ENCODE results near the gene KDM1B.
"Not testable (repeated sequence)": the region's sequence is repeated elsewhere in the genome, so short reads cannot be mapped to it uniquely, and the experiment has no call there.

Gene KDM1B

DNA sequence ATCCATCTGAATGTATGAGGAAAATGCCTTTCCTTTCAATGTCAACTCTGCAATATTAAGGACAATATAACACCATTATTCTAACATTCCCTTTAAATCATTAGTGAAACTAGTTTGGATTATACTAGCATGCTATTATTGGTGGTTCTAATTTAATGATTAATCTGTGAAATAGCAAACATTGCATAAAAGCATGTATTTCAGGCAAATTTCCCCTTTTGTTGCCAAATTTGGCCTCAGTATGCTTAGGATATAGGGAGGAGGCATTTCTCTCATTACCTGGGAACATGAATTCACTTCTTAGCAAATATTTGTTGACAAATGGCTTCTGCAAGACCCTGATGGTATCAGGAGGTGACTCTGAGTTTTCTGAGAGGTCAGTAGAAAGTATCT, 1.9 kb upstream of the KDM1B start:
- DNase-seq: no peak

DNA sequence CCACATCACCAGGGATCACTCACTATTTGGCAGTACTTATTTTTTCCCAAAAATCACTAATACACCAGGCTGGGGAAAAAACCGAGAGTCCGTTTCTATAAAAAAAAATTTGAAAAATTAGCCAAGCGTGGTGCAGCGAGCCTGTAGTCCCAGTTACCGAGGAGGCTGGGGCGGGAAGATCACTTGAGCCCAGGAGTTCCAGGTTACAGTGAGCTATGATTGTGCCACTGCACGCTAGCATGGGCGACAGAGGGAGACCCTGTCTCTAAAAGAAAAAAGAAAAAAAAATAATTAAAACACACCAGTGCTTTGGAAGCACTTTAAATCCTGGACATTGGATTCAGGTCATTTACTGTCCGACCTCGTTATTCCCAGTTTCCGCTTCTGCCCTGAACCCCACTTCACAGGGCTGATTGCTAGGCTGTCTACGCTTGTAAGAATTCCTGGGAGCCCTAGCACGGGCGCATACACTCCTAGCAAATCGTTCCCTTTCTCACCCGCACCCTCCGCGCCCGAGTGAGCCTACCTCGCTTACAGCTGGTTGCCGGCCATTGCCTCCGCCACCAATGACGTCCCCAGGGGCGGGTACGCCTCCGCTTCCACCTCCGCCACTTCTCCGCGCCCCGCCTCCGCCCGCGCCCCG, 594 bp upstream of the KDM1B start, which contains the start of gene TPMT:
TPMT (minus strand) TSS at position 571 of the 643 bp plus-strand sequence. CDS start 5,950 bp downstream, outside the sequence.
- DNase-seq: peak; percentile 64

DNA sequence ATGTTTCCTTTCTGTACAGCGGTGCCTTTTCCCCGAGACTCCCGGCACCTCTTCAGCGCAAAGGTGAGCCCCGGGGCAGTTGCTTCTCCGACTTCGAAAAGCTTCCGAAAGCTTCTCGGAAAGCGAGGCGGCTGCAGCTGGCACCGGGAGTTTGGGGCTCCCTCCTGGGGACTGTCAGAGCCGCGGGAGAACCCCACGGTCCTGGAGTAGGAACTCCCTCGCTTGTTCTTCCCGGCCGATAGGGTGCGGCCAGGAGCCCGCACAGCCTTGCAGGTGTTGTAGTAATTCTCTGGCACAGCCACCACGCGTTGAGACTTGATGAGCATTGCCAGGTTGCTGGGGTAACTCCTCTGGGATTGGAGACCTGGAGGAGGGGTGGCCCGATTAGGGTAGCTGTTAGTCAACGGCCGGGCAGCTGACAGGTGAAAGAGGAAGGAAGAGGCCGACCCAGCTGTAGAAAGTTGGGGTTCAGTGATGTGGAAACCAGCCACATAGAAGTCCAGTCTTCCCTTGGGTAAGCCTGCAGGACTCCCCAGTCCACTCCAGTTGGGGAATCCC, 721 bp downstream of the KDM1B start:
- peak; percentile 84 for DNase-seq

DNA sequence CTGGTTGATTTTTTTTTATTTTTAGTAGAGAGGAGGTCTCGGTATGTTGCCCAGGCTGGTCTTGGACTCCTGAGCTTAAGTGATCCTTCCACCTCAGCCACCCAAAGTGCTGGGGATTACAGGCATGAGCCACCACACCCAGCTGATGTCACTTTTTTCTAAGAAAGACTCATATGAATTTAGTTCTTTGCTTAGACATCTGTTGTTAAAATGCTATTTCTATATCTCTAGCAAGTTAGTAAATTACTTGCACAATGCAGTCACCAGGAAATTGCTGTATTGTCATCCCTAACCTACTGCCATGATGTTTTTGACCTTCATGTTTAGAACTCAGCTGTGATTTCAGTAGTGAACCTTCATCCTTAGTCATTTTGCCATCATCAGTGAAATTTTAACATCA, 5.7 kb downstream of the KDM1B start:
- DNase-seq: no peak

DNA sequence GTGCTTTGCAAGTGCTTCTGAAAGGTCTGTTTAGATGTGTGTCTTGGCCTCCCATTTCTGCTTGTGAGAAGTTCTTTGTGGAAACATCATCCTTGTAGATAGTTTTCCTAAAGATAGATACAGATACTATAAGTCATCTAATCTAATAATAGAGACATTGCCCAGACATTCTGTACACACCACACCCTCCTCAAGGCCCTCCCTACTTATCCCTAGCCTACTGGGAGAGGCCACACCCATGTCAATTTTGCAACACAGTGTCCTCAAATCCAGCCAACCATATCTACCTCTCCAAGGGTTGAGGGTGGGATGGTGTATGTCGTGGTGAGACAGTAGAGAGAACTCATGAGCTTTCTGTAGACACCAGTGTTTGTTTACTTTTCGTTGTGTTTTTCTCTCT, 6.2 kb downstream of the KDM1B start:
- DNase-seq: no peak

DNA sequence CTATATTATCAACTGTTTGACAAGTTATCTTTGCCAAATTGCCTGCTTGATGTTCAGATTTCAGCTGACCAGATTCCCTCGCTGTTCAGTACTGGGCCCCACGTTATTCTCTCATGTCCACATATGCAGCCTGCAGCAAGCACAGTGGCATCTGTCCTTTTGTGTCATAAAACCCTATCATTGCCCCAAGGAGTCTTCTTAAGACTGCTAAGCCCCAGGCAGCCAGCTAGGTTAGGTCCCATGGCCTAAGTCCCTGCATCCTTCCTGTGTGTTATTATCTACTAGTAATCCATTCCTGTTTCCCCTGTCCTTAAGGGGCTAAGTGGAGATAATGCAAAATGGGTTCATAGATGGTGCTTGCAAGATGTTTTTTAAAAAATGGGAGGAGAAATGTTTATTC, 7.2 kb downstream of the KDM1B start:
- DNase-seq: no peak

DNA sequence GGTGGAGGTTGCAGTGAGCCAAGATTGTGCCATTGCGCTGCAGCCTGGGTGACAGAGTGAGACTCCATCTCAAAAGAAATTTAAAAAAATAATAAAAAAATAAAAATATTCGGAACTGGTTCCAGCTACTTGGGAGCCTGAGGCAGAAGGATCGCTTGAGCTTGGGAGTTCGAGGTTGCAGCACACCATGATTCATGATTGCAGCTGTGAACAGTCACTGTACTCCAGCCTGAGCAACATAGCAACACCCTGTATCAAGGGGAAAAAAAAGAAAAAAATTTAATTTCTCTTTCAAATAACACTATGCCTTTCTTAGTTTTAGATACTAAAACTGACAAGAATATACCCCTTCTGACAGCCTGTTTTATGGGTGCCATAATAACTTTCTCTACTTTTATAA, 10.5 kb downstream of the KDM1B start:
- DNase-seq: no peak

DNA sequence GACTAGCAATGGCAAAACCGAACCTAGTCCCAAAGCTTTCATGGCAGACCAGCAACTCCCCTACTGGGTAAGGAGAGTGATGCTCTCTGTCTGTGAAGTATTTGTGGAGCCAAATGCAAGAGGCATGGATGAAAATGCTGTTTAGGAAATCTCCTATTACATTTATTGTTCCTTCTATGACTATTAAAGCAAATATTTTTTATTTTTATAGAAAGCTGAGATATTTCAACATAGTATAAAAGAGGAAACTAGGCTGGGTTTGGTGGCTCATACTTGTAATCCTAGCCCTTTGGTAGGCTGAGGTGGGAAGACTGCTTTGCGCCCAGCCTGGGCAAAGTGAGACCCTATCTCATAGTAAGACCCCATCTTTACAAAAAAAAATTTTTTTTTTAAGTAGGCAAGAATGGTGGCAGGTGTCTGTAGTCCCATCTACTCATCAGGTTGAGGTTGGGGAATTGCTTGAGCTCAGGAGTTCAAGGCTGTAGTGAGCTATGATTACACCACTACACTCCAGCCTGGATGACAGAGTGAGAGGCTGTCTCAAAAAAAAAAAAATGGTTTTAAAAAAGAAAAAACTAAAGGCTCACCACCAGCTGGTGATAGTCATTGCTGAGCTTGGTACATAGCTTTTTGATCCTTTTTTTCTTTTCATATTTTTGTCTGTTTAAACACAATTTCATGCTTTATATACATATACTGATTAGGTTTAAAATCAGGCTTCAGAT, 11.3 kb downstream of the KDM1B start:
- DNase-seq: no peak

DNA sequence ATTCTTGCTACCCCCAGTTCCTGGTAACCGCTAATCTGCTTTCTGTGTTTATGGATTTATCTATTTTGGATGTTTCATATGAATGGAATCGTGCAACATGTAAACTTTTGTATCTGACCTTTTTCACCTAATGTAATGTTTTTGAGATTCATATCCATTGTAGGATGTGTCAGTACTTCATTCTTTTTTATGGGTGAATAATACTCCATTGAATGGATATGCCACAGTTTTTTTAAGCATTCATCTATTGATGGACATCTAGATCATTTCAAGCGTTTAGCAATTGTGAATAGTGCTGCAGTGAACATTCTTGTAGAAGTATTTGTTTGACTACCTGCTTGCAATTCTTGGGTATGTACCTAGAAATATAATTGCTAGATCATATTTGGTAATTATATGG, 13.0 kb downstream of the KDM1B start:
- no peak for DNase-seq

DNA sequence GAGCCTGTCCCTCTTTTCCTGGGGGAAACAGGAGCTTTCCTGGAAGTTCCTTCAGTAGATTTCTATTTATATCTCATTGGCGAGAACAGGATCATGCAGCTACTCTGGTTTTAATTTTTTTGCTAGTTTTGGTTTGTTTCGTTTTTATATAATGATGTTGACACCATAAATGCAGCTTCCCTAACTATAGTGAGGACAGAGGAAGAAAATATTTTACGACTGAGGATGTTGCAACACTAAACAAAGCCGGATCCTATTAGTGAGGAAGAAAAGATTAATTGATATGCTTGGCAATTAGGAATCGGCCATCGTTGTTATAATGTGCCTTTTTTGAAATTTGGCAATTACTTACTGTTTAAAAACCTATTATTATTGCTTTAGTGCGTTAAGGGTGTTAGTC, 16.6 kb downstream of the KDM1B start:
- DNase-seq: no peak

DNA sequence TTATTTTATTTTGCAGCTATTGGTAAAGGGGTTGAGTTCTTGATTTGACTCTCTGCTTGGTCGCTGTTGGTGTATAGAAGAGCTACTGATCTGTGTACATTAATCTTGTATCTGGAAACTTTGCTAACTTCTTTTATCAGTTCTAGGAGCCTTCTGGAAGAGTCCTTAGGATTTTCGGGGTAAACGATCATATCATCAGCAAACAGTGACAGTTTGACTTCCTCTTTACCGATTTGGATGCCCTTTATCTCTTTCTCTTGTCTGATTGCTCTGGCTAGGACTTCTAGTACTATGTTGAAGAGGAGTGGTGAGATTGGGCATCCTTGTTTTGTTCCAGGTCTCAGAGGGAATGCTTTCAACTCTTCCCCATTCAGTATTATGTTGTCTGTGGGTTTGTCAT, 21.0 kb downstream of the KDM1B start:
- not testable (repeated sequence) for DNase-seq

DNA sequence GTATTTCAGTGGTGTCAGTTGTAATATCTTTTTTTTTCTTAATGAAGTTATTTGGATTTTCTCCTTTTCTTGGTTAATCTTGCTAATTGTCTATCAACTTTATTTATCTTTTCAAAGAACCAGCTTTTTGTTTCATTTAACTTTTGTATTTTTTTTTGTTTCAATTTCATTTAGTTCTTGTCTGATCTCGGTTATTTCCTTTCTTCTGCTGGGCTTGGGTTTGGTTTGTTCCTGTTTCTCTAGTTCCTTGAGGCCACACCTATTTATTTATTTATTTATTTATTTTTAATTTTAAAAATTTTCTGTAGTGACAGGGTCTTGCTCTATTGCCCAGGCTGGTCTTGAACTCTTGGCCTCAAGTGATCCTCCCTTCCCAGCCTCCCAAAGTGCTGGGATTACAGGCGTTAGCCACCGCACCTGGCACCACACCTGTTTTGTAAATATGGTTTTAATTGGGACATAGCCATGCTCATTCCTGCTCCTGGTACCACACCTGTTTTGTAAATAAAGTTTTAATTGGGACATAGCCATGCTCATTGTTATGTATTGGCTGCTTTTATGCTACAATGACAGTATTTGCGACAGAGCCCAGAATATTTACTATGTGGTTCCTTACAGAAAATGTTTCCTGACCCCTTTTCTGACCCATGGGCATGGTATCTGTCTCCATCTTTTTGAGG, 22.2 kb downstream of the KDM1B start:
- DNase-seq: no peak

DNA sequence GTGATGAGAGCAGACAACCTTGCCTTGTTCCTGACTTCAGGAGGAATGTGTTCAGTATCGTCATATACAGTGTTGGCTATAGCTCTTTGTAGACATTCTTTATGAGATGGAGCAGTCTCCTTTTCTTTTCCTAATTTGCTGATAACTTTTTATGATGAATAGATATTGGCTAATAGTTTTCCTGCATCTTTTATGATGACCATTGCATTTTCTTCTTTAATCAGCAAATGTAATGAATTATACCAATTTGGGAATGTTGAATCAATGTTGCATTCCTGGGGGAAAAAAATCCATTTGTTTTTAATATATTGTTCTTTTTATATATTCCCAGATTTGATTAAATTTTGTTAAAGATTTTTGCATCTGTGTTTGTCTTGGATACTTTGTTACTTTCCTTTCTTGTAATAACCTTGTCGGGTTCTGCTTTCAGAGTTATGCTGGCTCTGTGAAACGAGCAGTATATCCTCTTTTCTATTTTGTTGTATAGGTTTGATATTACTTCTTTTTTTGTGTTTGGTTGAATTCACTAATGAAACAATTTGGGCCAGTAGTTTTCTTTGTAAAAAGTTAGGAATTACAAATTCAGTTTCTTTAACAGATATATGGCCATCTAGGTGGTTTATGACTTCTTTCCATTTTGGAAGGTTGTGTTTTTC, 23.9 kb downstream of the KDM1B start:
- no peak for DNase-seq

DNA sequence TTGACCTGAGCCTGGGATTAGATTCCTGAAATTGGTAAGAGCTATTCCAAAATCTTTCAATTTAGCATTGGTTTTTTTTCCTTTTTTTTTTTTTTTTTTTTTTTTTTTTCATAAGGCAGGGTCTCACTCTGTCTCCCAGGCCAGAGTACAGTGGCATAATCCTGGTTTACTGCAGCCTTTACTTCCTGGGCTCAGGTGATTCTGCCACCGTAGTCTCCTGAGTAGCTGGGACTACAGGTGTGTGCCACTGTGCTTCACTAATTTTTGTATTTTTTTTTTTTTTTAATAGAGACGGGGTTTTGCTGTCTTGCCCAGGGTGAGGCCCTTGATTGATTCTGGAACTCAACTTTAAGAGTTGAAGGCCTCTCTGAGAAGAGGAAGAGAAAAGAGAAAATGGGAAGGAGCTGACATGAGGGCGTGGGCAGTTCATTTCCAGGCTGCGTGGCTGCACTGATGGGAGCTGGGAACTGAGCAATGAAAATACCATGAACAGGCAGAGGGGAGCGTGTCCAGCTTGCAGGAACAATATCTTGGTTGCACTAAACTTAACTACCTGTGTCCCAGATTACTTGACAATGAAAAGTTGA, 24.6 kb downstream of the KDM1B start:
- DNase-seq: no peak

DNA sequence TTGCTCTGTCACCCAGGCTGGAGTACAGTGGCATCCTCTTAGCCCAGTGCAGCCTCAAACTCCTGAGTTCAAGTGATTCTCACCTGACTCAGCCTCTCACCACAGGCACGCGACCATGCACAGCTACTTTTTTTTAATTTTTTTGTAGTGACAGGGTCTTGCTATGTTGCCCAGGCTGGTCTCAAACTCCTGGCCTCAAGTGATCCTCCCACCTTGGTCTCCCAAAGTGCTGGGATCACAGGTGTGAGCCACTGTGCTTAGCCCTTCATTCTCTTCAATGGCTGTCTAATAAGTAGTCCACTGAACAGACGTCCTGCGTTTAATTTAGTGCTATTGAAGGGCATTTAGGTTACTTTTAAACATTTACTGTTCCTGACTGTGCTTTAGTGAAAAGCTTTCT, 27.3 kb downstream of the KDM1B start:
- no peak for DNase-seq

DNA sequence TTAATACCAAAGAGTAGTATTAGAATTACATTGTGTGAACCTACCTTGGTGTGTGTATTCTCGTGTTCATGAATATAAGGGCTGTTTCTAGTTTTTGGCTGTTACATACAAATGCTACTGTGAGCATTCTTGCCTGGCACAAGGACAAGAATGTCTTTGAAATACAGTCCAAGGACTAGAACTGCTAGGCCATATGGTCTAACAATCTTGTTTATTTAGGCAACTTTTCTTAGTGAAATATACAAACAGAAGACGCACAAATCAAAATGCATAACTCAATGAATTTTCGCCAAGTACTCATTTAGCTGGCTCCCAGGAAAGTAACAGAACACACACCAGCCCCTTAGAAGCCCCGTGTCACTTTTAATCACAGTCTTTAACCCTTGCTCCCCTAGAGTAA, 28.5 kb downstream of the KDM1B start:
- no peak for DNase-seq

DNA sequence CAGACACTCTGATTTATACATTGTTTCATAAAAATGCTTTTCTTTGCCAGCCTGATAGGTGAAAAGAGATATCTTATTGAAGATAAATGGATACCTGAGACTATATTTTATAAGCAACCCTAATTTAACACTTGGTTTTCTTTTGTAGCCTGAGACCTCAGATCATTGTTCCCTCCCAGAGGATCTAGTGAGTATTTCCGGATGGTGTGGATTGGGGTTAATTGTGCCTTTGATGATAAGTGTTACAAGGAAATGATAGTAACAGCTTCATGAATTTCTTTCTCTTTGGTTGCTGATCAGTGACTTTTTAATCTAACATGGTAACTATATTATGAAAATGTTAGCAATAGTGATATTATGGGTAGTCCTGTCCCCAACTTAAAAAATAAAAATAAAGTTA, 30.4 kb downstream of the KDM1B start:
- DNase-seq: no peak

DNA sequence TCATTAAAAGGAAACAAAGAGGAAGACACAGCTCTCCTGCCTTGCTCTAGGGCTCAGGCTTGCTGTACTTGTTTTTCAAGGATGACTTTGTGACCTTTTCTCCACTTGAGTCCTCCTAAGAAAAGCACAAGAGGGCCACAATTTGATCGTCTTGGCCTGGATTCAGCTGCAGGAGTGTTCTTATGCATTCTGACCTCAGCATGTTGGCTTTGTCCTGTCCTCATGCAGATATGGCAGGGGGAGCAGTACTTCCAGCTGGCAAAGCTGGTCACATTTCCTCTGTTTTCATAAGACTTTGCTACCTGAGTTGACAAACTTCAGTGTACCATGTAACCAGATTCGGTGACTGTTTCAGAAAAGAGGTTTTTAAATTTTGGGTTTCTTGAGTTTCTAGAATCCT, 30.8 kb downstream of the KDM1B start:
- DNase-seq: no peak

DNA sequence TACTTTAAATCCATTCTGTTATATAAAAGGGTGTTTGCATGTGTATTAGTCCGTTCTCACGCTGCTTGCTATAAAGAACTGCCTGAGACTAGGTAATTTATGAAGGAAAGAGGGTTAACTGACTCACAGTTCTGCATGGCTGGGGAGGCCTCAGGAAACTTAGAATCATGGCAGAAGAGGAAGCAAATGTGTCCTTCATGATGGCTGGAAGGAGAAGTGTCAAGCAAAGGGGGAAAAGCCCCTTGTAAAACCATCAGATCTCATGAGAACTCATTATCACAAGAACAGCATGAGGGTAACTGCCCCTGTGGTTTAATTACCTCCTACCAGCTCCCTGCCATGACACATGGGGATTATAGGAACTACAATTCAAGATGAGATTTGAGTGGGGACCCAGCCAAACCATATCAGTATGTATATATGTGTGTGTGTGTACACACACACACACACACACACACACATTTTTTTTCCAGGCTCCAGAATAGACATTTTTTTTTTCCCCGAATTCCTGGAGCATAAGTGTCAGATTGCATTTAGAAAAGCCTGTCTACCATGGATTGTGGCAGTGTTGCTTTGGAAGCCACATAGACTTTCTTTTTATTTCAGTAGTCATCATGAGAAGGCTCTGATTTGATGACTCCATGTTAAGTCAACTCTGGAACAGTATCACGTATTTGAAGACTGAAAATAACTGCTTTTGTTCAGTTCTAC, 31.5 kb downstream of the KDM1B start:
- DNase-seq: no peak

DNA sequence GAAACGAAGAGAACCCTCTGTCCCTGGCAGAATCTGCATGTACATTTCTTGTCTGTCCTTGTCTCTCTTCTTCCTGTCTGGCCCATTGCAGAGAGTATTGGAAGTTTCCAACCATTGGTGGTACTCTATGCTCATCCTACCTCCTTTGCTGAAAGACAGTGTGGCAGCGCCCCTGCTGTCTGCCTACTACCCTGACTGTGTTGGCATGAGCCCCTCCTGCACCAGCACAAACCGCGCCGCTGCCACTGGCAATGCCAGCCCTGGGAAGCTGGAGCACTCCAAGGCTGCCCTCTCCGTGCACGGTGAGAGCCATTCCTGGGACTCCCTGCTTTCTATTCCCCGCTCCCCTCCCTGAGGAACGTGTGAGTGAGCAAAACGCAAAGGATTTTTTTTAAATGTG, 32.5 kb downstream of the KDM1B start:
- no peak for DNase-seq

DNA sequence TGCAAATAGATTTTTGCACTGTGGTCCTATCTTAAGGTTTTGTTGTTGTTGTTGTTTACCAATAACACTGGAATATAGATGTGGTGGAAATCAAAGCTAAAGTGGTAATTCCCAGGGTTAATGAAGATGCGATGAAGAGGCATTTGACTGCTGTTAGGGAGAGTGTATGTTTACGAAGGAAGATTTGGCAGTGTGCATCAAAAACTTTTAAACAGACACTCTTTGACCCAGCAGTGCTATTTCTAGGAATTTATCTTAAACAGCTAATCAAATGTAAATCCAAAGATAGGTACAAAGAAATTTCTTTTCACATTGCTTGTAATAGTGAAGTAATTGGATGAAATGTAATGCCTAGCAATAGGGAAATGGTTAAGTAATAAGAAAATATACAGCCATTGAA, 34.0 kb downstream of the KDM1B start:
- no peak for DNase-seq

DNA sequence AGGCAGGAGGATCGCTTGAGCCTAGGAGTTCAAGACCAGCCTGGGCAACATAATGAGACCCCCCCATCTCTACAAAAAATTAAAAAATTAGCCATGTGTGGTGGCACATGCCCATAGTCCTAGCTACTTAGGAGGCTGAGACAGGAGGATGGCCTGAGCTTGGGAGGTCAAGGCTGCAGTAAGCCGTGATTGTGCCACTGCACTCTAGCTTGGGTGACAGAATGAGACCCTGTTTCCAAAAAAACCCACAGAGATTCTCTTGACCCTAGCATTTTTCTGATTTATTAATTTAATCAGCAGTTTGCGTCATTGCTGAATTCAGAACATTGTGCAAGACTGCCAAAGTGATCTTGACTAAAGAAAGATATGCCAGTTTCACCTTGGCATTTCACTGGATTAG, 36.8 kb downstream of the KDM1B start:
- no peak for DNase-seq

Measured in activated effector memory CD4-positive, alpha-beta T cell treated with anti-CD3 and anti-CD28 coated beads, Interleukin-2, amount 50 U/mL, for 16 hours (primary cell).